Tibial artery (tissue), 4 donors: Measurements from ENCODE around the gene KCNJ6.

ENCODE experiments used
- DNase-seq, 2 donors: peaks; one replicate each; pipeline ENCODE4 v3.0.0-alpha.2; 2019
- H3K27ac ChIP-seq, 2 donors: fragments of 200-600 bp; sonication (generic) in 1 of 2; 1 replicate in 1 of 2; 2 replicates in 1 of 2; pipeline ENCODE4 v1.5.1; 2018 to 2019; ENCODE audit warnings: mild to moderate bottlenecking in 1 of 2
- H3K27me3 ChIP-seq, 2 donors: fragments of 200-600 bp; sonication (generic) in 1 of 2; one replicate each; pipeline versions ENCODE4 v1.5.1 to v1.6.0; 2016 to 2019
- H3K36me3 ChIP-seq, 3 donors: fragments of 200-600 bp; sonication (generic) in 2 of 3; one replicate each; pipeline ENCODE4 v1.5.1; 2016 to 2019; ENCODE audit warnings: mild to moderate bottlenecking in 2 of 3
- H3K4me1 ChIP-seq, 4 donors: fragments of 200-600 bp; sonication (generic) in 2 of 4; 1 replicate in 3 of 4; 2 replicates in 1 of 4; pipeline ENCODE4 v1.5.1; 2016 to 2019
- H3K4me3 ChIP-seq, 2 donors: fragments of 200-600 bp; sonication (generic) in 1 of 2; 1 replicate in 1 of 2; 2 replicates in 1 of 2; pipeline ENCODE4 v1.5.1; 2018 to 2019; ENCODE audit warnings: mild to moderate bottlenecking in 2 of 2
- H3K9me3 ChIP-seq, 3 donors: fragments of 200-600 bp; sonication (generic) in 1 of 3; one replicate each; pipeline ENCODE4 v1.5.1; 2016 to 2019
- CTCF ChIP-seq, 2 experiments: fragments of 200-600 bp in 1 of 2; fragments of 450-650 bp in 1 of 2; IDR thresholded peaks; one replicate each; pipeline ENCODE4 v1.5.1; 2017 to 2019; ENCODE audit warnings: antibody characterized with exemption in 2 of 2, mild to moderate bottlenecking in 1 of 2, moderate library complexity in 1 of 2
- intact Hi-C: fragments of 100-400 bp; cut with DNase I; formaldehyde crosslinking; loops from one replicate; pipeline ENCODE4 v1.15.0; 2023; ENCODE audit warnings: low total_unique reads

KCNJ6 gene

DNA sequence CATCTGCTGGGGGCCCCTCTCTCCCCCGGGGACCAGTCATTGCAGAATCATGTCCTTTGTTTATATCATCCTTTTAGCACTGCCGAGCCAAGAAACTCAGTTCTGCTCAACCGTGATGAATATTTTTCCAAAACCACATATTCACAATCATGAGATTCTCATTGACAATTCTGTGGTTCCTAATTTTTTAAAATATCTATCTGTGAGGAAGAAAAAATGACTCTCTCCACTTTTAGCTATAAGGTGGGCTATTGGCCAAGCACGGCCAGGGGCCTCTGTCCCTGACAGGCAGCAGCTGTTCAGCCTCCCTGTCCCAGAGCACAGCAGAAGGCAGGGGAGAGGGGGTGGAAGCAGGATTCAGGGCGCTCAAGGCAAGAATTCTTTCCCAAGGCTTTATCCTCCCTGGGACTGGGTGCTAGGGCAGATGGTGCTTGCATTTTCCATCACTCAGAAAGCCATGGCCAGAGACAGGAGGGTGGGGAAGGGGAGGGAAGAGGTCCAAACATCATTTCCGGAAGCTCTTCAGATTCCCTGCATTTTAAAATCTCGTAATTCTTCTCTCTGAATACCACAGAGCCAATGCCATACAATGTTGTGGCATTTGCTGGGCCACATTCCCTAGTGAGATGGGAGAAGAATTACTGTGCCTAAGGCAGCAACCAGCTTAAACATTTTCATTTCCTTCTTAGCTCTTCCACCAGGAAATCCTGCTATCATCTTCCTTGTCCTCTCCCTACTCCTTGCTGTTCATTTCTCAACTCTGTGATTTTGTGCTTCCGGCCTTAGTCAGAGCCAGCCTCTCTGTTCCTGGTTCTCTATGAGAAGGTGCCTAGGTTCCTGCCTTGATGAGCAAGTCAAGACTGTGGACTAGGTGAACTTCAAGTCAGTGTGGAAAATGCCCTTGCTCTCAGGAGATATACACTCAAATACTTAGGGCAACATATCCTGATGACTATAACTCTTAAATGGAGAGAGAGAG lies 60.3 kb downstream of the KCNJ6 start:
- DNase-seq = no peak
- Histone ChIP-seq H3K4me3 (no peak overlapping the region), H3K9me3 (peaks cover 0 to 6% (median 5%) of the 10 kb centered on the region in 3 donors), H3K27me3 (no peaks in the 10 kb centered on the region), H3K27ac (no peak overlapping the region), H3K4me1 (no peaks in the 10 kb centered on the region), H3K36me3 (no peaks in the 10 kb centered on the region)
- intact Hi-C loops = no loop called here
- no peak for TF ChIP-seq CTCF (IDR thresholded peaks at IDR 0.05)

GRCh38 chr21:37855271-37855646 lies 61.0 kb downstream of the KCNJ6 start:
- TF ChIP-seq CTCF (IDR thresholded peaks at IDR 0.05) = no peak
- intact Hi-C loops = no loop called here
- peaks cover 0 to 6% (median 5%) of the 10 kb centered on the region in 3 donors for H3K9me3 ChIP-seq
- no peak overlapping the region for H3K27ac ChIP-seq
- DNase-seq = no peak
- H3K4me3 ChIP-seq = no peak overlapping the region
- no peaks in the 10 kb centered on the region for H3K27me3 ChIP-seq
- H3K36me3 ChIP-seq = no peaks in the 10 kb centered on the region
- H3K4me1 ChIP-seq = peaks cover 0 to under 1% (median 0%) of the 10 kb centered on the region in 4 donors

DNA sequence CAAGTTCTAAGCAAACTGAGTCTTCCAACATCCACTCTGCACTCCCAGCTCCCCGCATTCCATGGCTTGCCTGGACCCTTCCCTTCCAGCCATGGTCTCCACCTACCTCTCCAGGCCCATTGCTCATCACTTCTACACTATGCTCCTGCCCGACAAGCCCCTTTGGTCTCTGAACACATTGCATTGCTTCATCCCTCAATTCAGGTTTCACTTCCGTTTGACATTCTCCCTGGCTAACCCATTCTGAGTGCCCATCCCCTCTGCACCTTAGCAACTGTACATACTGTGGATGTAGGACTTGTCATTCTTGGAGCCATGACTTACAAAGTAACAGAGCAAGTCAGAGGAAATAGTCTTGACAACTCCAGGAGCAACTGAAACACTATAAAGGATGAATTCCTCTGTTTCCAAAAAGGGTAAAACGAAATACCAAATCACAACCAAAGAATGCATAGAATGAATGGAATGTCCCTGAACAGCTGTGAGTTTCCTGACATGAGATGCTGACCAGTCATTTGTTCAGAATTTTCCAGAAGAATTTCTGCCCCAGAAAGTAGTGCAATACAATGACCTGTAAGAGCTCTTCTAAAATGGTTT lies 66.7 kb downstream of the KCNJ6 start:
- H3K27ac ChIP-seq = no peak overlapping the region
- H3K27me3 ChIP-seq = no peaks in the 10 kb centered on the region
- DNase-seq = no peak
- no peaks in the 10 kb centered on the region for H3K36me3 ChIP-seq
- no peak for TF ChIP-seq CTCF (IDR thresholded peaks at IDR 0.05)
- no peak overlapping the region for H3K4me3 ChIP-seq
- H3K9me3 ChIP-seq = peaks cover 0 to 6% (median 0%) of the 10 kb centered on the region in 3 donors
- intact Hi-C loops = no loop called here
- H3K4me1 ChIP-seq = peaks cover 0 to 21% (median 2%) of the 10 kb centered on the region in 4 donors

DNA sequence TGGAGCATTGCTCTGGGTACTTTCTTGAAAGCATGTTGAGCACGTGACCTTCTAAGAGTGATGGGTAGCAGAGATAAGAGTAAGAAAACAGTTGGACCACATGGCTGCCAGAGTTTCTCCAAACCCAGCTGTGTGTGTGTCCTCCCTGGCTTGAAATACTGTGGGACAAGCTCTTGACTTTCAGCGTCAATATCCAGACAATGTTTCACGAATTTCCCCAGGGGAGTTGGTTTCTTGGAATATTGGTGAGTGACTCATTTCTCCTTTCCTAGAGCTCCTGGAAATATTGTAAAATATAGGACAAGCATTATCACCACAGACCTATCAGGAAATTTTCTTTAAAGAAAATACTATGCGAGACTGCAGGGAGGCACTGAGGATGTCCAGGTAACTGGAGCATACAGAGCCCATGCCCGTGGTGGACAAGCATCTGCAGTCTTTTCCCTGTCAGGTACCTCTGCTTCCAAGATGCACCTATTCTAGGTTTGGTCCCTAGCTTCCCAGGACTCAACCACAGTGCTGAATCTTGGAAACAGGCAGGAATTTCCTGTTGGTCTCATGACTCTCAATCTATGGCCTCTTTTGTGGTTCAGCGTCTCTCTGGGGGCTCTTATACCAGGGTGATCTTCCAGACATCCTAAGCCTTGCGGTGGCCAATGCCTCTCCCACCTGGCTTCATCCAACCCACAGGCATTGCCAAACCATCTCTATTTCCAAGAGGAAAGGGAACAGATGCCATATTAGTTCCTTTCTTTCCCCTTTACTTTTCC lies 67.4 kb downstream of the KCNJ6 start:
- Histone ChIP-seq H3K36me3 (no peaks in the 10 kb centered on the region), H3K4me1 (peaks cover 0 to 21% (median 2%) of the 10 kb centered on the region in 4 donors), H3K9me3 (peaks cover 0 to 2% (median 0%) of the 10 kb centered on the region in 3 donors), H3K27me3 (no peaks in the 10 kb centered on the region), H3K4me3 (no peak overlapping the region), H3K27ac (no peak overlapping the region)
- intact Hi-C loops = no loop called here
- no peak for DNase-seq
- no peak for TF ChIP-seq CTCF (IDR thresholded peaks at IDR 0.05)

DNA sequence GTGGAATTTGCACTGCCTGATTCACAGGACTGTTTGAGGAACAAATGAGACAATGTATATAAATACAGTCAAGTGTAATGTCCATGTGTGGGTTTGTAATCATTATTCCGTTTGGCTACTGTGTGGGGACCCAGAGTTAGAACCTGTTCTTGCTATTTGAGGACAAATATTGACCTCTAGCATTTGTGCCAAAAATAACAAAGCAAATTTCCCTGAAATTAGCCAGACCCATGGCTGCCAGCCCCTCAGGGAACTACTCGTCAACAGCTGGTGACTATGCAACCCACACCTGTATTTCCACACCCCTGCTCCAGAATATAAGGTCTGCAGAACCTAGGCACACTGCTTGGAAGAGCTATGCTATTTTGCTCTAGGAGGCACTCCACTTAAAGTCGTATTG lies 70.7 kb downstream of the KCNJ6 start:
- Histone ChIP-seq H3K36me3 (no peaks in the 10 kb centered on the region), H3K27me3 (no peaks in the 10 kb centered on the region), H3K4me3 (no peak overlapping the region), H3K4me1 (peaks cover 0 to 21% (median 2%) of the 10 kb centered on the region in 4 donors), H3K27ac (no peak overlapping the region), H3K9me3 (no peaks in the 10 kb centered on the region)
- intact Hi-C loops = no loop called here
- DNase-seq = no peak
- no peak for TF ChIP-seq CTCF (IDR thresholded peaks at IDR 0.05)
